HG03442 (cell line): ENCODE data around the gene DUSP1.

ENCODE experiments used
- ATAC-seq: cut with Tn5 transposase; IDR thresholded peaks from one replicate; pipeline ENCODE4 v1.9.1; 2021; ENCODE audit warnings: mild to moderate bottlenecking, moderate library complexity; ENCODE audit not compliant: unreplicated experiment

Gene DUSP1

DNA sequence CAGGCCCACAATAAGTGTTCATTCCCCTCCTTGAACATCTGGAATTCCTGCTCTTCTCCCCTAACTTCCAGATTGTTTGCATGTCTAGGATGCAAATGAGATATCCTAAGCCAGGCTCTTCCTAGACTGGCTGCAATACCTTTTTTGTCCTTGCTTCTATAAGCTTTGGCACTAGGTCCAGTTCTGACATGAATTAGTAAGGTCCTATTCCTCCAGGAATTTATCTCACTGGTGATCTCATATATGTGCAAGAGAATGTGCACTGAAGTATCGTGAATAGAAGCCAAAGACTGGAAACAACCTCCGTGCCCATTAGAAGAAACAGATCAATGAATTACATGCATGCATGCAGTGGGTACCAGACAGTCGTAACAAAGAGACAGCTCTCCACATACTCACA is 25.2 kb downstream of the DUSP1 start:
- ATAC-seq, result no peak

GRCh38 chr5:172745406-172745805 is 25.6 kb downstream of the DUSP1 start:
- ATAC-seq, result no peak

GRCh38 chr5:172744123-172745104 is 26.6 kb downstream of the DUSP1 start:
- ATAC-seq, result no peak

GRCh38 chr5:172743112-172743959 is 27.7 kb downstream of the DUSP1 start:
- no peak for ATAC-seq

DNA sequence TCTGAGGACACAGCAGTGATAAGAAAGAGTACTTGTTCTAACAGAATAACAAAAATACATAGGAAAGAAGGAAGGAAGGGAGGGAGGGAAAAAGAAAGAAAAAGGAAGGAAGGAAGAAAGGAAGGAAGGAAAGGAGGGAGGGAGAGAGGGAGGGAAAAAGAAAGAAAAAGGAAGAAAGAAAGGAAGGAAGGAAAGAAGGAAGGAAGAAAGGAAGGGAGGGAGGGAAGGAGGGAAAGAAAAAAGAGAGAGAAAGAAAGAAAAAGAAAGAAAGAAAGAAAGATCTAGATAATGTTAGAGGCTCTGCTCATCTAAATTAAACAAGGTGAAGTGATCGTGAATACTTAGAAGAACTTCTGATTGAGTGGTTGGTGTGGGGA is 29.8 kb downstream of the DUSP1 start:
- ATAC-seq, result no peak

DNA sequence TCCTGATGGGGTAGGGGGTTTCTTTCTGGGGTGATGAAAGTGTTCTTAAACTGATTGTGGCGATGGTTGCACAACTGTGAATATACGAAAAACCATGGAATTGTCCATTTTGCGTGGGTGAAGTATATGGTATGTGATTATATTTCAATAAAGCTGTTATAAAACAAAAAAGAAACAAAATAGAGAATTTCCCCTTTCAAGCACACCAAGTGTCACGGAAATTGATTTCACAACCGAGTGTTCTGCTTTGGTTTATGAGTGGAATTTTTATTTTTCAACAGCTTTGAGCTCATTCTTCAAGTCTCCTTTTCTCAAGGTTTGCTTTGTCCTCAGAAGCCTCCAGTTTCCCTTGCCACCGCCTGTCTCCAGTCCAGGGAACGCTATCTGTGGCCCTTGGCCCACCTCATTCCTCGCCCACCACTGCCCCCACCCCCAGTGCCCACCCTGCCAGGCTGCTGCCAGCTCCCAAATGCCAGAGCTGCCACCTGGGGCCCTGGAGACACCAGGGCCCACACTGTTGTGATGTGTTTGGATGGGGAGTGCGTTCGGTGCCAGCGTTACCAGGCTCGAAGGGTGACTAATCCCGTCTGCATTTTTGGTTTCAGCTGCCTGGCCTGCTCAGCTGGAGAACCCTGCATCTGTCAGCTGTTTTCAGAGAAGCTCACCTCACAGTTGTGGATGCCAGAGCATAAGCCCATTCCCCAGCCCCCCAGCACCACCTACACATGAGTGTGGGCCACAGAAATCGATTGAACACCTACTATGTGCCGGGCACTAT is 30.4 kb downstream of the DUSP1 start:
- no peak for ATAC-seq

DNA sequence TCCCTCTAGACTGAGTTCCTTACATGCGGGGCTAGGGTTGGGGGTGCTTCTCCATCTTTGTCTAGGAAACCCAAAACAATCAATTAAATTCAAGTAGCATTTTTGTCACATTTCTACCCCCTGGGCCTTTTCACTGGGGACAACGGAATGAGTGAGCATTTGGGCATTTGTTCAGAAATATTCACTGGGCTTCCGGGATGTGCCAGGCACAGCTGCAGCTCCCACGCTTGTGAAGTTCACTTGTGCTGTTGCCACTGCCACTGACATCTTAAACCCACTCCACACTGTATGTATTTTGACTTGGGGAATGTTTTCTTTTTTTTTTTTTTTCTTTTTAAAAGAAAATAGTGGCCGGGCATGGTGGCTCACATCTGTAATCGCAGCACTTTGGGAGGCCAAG is 31.6 kb downstream of the DUSP1 start:
- ATAC-seq, result no peak

DNA sequence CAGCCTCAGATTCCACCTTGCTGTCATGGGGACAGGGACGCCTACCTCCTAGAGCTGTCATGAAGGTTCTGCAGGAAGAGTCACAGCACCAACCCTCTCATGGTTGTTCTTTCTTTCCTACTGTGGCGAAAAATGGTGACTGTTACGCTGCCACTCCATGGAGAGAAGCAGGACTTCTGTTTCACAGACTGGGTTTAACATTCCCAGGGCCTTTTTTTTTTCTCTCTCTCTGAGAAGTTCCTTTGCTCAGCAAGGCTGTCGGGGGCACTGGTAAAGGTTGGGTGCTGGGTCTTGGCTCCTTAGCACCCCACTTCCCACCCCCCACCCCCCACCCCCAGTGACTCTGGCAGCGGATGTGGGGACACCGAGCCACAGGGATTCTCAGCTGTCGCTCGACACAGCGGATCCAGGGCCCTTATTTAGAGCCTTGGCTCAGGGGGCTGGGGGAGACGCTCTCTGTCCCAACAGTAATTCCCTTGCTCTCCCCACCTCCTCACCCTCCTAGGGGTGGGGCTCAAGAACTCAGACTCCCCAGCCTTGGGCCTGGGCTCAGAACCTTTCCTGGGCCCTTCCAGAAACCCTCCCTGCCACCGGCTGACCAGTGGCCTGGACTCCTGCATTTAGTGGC is 34.4 kb downstream of the DUSP1 start:
- ATAC-seq, result no peak

- no peak for ATAC-seq
Measured at GRCh38 chr5:172735141-172735831, 35.7 kb downstream of the DUSP1 start.

DNA sequence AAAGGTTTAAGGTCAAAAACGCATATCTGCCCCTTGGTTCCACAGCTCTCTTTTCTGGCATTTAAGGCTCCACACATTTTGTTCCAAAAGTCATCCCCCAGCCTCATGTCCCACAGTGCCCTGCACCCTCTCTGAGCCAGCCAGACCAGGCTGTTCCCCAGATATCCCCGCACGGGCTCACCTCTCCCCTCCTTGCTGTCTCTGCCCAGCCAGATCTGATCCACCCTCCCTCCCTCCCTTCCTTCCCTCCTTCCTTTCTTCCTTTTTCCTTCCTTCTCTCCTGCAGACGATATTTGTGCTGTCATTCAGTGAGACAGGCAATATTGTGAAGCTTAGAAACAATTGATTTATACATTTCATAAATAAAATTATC is 37.0 kb downstream of the DUSP1 start:
- ATAC-seq, result no peak

GRCh38 chr5:172733131-172733973 is 37.6 kb downstream of the DUSP1 start:
- ATAC-seq, result no peak

- ATAC-seq, result no peak
Measured at GRCh38 chr5:172732201-172732865, 38.7 kb downstream of the DUSP1 start.

DNA sequence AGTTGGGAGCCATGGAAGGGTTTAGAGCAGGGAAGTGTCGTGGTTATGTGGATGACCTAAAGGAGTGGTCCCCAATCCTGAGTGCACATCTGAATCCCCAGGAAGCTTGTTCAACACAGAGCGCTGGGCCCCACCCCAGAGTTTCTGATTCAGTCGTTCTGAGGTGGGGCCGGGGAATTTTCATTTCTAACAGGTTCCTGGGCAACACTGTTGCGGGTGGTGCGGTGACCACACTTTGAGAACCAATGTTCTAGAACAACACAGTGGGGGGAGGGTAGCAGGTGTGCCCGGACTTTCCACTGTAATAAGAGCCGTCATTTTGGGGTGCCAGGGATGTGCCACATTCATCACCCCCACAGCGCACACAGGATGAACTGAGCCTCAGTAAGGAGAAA is 39.3 kb downstream of the DUSP1 start:
- no peak for ATAC-seq

- ATAC-seq, result no peak
Measured at GRCh38 chr5:172730981-172731679, 39.9 kb downstream of the DUSP1 start.

- ATAC-seq, result no peak
Measured at GRCh38 chr5:172730222-172730621, 40.8 kb downstream of the DUSP1 start.

GRCh38 chr5:172729588-172729987 is 41.4 kb downstream of the DUSP1 start:
- no peak for ATAC-seq

DNA sequence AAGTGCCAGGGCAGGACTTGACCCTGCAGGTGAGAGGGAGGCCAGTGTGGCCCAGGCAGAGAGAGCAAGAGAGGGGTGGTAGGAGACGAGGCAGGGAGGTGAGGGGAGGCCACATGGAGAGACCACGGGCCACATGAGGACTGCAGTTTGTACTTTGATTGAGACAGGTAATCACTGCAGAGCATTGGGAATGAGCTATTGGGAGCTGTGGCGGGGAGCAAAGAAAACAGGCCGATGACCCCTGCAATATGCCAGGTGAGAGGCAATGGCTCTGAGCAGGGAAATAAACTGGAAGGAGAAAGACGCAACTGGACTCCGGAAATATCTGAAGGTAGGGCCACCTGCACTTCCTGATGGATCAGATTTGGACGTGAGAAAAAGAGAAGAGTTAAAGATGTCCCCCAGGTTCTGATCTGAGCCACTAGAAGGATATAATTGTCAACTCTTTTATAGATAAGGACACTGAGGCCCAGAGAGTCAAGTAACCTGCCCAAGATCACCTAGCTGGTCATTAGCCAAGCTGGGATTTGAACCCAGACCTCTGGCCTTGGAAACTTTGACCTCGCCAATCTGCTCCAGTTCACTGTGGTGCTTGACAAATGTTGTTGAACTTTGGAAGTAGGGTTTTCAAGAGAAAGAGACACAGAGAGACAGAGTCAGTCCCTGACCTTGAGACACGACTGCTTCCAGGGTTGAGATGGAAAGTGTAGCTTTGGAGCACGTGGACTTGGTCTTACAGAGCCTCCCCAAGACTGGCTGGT is 42.3 kb downstream of the DUSP1 start:
- ATAC-seq, result no peak
